ENCODE data around the gene TRIM2.

DNA sequence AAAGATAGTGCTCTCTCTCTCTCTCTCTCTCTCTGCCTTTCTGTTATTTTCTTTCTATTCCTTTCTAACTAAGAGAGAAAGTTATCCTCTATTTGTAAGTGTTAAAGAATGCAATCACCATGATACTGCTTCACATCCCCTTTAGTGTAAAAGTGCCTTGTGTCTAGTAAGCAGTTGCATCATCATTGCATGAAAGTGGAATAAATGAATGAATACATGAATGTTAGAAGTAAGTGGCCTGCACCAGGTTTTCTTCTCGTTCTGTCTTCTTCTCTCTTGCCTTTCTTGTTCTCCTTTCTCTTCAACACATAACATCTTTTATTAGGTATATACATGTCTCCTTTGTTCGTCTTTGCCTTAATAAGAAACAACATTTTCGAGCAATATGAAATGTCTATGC lies 35.2 kb downstream of the TRIM2 start:
- TF ChIP-seq, protein P1, sequence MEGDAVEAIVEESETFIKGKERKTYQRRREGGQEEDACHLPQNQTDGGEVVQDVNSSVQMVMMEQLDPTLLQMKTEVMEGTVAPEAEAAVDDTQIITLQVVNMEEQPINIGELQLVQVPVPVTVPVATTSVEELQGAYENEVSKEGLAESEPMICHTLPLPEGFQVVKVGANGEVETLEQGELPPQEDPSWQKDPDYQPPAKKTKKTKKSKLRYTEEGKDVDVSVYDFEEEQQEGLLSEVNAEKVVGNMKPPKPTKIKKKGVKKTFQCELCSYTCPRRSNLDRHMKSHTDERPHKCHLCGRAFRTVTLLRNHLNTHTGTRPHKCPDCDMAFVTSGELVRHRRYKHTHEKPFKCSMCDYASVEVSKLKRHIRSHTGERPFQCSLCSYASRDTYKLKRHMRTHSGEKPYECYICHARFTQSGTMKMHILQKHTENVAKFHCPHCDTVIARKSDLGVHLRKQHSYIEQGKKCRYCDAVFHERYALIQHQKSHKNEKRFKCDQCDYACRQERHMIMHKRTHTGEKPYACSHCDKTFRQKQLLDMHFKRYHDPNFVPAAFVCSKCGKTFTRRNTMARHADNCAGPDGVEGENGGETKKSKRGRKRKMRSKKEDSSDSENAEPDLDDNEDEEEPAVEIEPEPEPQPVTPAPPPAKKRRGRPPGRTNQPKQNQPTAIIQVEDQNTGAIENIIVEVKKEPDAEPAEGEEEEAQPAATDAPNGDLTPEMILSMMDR (IDR thresholded peaks at IDR 0.05), result no peak
- TF ChIP-seq, protein P2, sequence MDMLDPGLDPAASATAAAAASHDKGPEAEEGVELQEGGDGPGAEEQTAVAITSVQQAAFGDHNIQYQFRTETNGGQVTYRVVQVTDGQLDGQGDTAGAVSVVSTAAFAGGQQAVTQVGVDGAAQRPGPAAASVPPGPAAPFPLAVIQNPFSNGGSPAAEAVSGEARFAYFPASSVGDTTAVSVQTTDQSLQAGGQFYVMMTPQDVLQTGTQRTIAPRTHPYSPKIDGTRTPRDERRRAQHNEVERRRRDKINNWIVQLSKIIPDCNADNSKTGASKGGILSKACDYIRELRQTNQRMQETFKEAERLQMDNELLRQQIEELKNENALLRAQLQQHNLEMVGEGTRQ (IDR thresholded peaks at IDR 0.05; ENCODE audit: borderline replicate concordance, low read depth, low read length), result no peak
- no peak for TF ChIP-seq EZH2phosphoT487 (IDR thresholded peaks at IDR 0.05; ENCODE audit: borderline replicate concordance, low read depth)
- TF ChIP-seq, protein P3, sequence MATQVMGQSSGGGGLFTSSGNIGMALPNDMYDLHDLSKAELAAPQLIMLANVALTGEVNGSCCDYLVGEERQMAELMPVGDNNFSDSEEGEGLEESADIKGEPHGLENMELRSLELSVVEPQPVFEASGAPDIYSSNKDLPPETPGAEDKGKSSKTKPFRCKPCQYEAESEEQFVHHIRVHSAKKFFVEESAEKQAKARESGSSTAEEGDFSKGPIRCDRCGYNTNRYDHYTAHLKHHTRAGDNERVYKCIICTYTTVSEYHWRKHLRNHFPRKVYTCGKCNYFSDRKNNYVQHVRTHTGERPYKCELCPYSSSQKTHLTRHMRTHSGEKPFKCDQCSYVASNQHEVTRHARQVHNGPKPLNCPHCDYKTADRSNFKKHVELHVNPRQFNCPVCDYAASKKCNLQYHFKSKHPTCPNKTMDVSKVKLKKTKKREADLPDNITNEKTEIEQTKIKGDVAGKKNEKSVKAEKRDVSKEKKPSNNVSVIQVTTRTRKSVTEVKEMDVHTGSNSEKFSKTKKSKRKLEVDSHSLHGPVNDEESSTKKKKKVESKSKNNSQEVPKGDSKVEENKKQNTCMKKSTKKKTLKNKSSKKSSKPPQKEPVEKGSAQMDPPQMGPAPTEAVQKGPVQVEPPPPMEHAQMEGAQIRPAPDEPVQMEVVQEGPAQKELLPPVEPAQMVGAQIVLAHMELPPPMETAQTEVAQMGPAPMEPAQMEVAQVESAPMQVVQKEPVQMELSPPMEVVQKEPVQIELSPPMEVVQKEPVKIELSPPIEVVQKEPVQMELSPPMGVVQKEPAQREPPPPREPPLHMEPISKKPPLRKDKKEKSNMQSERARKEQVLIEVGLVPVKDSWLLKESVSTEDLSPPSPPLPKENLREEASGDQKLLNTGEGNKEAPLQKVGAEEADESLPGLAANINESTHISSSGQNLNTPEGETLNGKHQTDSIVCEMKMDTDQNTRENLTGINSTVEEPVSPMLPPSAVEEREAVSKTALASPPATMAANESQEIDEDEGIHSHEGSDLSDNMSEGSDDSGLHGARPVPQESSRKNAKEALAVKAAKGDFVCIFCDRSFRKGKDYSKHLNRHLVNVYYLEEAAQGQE (IDR thresholded peaks at IDR 0.05; ENCODE audit: low read depth, low read length), result no peak
- TF ChIP-seq TAF1 (IDR thresholded peaks at IDR 0.05; ENCODE audit: borderline replicate concordance, low read depth, low read length), result no peak
- TF ChIP-seq POLR2AphosphoS5 (IDR thresholded peaks at IDR 0.05; ENCODE audit: low read depth, low read length), result no peak
- TF ChIP-seq RCOR1 (IDR thresholded peaks at IDR 0.05; ENCODE audit: low read length), result no peak
- no peak for TF ChIP-seq JUND (IDR thresholded peaks at IDR 0.05)
- TF ChIP-seq RXRA (IDR thresholded peaks at IDR 0.05; ENCODE audit: borderline replicate concordance, low read depth), result no peak
- no peak for TF ChIP-seq YY1 (IDR thresholded peaks at IDR 0.05; ENCODE audit: low read depth)
- TF ChIP-seq RAD21 (IDR thresholded peaks at IDR 0.05; ENCODE audit: low read length), result no peak
- TF ChIP-seq, protein P4, sequence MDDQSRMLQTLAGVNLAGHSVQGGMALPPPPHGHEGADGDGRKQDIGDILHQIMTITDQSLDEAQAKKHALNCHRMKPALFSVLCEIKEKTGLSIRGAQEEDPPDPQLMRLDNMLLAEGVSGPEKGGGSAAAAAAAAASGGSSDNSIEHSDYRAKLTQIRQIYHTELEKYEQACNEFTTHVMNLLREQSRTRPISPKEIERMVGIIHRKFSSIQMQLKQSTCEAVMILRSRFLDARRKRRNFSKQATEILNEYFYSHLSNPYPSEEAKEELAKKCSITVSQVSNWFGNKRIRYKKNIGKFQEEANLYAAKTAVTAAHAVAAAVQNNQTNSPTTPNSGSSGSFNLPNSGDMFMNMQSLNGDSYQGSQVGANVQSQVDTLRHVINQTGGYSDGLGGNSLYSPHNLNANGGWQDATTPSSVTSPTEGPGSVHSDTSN (IDR thresholded peaks at IDR 0.05), result no peak
- no peak for TF ChIP-seq GATA2 (CRISPR knock-in tag; IDR thresholded peaks at IDR 0.05)
- TF ChIP-seq NFIC (IDR thresholded peaks at IDR 0.05; ENCODE audit: borderline replicate concordance), result no peak
